GM18505 (cell line): ENCODE measurements around the gene STK16.

Experiments used
- ATAC-seq: cut with Tn5 transposase; IDR thresholded peaks from one replicate; pipeline ENCODE4 v1.9.1; 2021; ENCODE audit not compliant: unreplicated experiment
- POLR2A ChIP-seq: IDR thresholded peaks from 4 replicates; pipeline ENCODE4 v1.6.1; 2011; ENCODE audit warnings: borderline replicate concordance; ENCODE audit not compliant: insufficient read depth, insufficient read length; ENCODE audit errors: extremely low read depth

Gene STK16

GRCh38 chr2:219274361-219274921 lies 29.2 kb downstream of the STK16 start:
- ATAC-seq: no peak
- no peak for TF ChIP-seq POLR2A

GRCh38 chr2:219277703-219278654 lies 32.7 kb downstream of the STK16 start:
- no peak for ATAC-seq
- TF ChIP-seq POLR2A: peak; percentile 49

- no peak for TF ChIP-seq POLR2A
- no peak for ATAC-seq
Observed at GRCh38 chr2:219278655-219279150, 33.4 kb downstream of the STK16 start.

GRCh38 chr2:219279151-219279915 lies 34.1 kb downstream of the STK16 start, which contains the start of gene DNAJB2:
Gene DNAJB2 (plus strand): TSS chr2:219279366. CDS start chr2:219279834, 468 bp downstream.
- peak; percentile 85 for ATAC-seq
- peak; percentile 85 for TF ChIP-seq POLR2A

GRCh38 chr2:219279916-219280516 lies 34.7 kb downstream of the STK16 start:
- TF ChIP-seq POLR2A: no peak
- ATAC-seq: no peak

GRCh38 chr2:219280651-219281050 lies 35.4 kb downstream of the STK16 start:
- no peak for TF ChIP-seq POLR2A
- no peak for ATAC-seq

- no peak for ATAC-seq
- TF ChIP-seq POLR2A: no peak
Observed at GRCh38 chr2:219281588-219281987, 36.3 kb downstream of the STK16 start.

- no peak for ATAC-seq
- no peak for TF ChIP-seq POLR2A
Observed at GRCh38 chr2:219282375-219282774, 37.1 kb downstream of the STK16 start.

GRCh38 chr2:219282943-219283581 lies 37.8 kb downstream of the STK16 start:
- no peak for TF ChIP-seq POLR2A
- no peak for ATAC-seq

- no peak for TF ChIP-seq POLR2A
- ATAC-seq: no peak
Observed at GRCh38 chr2:219284501-219285372, 39.5 kb downstream of the STK16 start.

- no peak for ATAC-seq
Observed at GRCh38 chr2:219285373-219285735, 40.1 kb downstream of the STK16 start.

More at GRCh38 chr2:219285373-219285735, 40.1 kb downstream of the STK16 start:
- no peak for TF ChIP-seq POLR2A
